HG02973 (cell line): ENCODE data around the gene EDAR.

Experiments used
- ATAC-seq: cut with Tn5 transposase; IDR thresholded peaks from one replicate; pipeline ENCODE4 v1.9.1; 2021; ENCODE audit warnings: moderate library complexity; ENCODE audit not compliant: unreplicated experiment

EDAR gene

GRCh38 chr2:108911807-108912628, 77.0 kb downstream of the EDAR start:
- ATAC-seq, result no peak

- no peak for ATAC-seq
Measured at GRCh38 chr2:108911401-108911800, 77.6 kb downstream of the EDAR start.

- ATAC-seq, result no peak
Measured at GRCh38 chr2:108910541-108911396, 78.3 kb downstream of the EDAR start.

- ATAC-seq, result no peak
Measured at GRCh38 chr2:108910011-108910431, 79.0 kb downstream of the EDAR start.

GRCh38 chr2:108909275-108909823, 79.7 kb downstream of the EDAR start:
- ATAC-seq, result no peak

GRCh38 chr2:108908713-108909070, 80.3 kb downstream of the EDAR start:
- no peak for ATAC-seq

- no peak for ATAC-seq
Measured at GRCh38 chr2:108907822-108908712, 81.0 kb downstream of the EDAR start.

- no peak for ATAC-seq
Measured at GRCh38 chr2:108906403-108907077, 82.5 kb downstream of the EDAR start.

- no peak for ATAC-seq
Measured at GRCh38 chr2:108905906-108906305, 83.1 kb downstream of the EDAR start.

- no peak for ATAC-seq
Measured at GRCh38 chr2:108905176-108905575, 83.8 kb downstream of the EDAR start.

GRCh38 chr2:108904680-108905079, 84.3 kb downstream of the EDAR start:
- ATAC-seq, result no peak

GRCh38 chr2:108898315-108899082, 90.5 kb downstream of the EDAR start:
- no peak for ATAC-seq

GRCh38 chr2:108896741-108897140, 92.3 kb downstream of the EDAR start:
- no peak for ATAC-seq

GRCh38 chr2:108895188-108895587, 93.8 kb downstream of the EDAR start:
- no peak for ATAC-seq

- ATAC-seq, result no peak
Measured at GRCh38 chr2:108894766-108895165, 94.3 kb downstream of the EDAR start.

GRCh38 chr2:108893277-108893676, 95.7 kb downstream of the EDAR start:
- ATAC-seq, result no peak

- no peak for ATAC-seq
Measured at GRCh38 chr2:108889907-108890306, 99.1 kb downstream of the EDAR start.

- no peak for ATAC-seq
Measured at GRCh38 chr2:108884619-108885018, 104.4 kb downstream of the EDAR start.

- ATAC-seq, result no peak
Measured at GRCh38 chr2:108878276-108878675, 110.7 kb downstream of the EDAR start.
